ENCODE measurements around the gene FYCO1. TPM values are rescaled to one million over a fixed set of nuclear protein-coding genes. Genes with fewer than 3 reads are reported as not detected.

Gene FYCO1
- total and polyA plus RNA-seq, 2 donors (not counting 1 experiment from before 2014, with no cell fraction given), result 19.2 to 82.2 TPM

DNA sequence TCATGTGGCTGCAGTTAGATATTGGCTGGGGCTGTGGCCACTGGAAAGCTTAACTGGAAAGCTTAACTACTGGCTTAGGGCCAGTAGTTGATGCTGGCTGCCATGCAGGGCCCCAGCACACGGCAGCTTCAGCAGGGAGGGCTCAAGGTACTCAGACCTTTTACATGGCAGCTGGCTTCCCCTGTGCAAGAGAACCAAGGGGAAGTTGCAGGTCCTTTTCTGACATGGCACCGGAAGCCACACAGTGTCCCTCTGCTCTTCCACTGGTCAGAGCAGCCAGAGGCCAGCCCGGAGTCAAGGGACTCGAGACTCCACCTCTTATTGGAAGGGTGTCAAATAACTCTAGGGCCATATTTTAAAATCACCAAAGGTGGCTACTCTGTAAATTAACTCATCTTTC is 84.7 kb downstream of the FYCO1 start:
- H3K4me2 ChIP-seq (ENCODE audit: extremely low read depth, insufficient read depth, low read length), result no peak overlapping the region
- H3K27me3 ChIP-seq (ENCODE audit: control insufficient read depth, insufficient read depth, low read length), result no peaks in the 10 kb centered on the region
- H2AFZ ChIP-seq (ENCODE audit: low read length), result no peak overlapping the region
- H4K20me1 ChIP-seq (ENCODE audit: control insufficient read depth, extremely low read depth, insufficient read depth, low read length), result no peaks in the 10 kb centered on the region
- no peak for DNase-seq (ENCODE audit: low read depth in 2 of 2)
- H3K36me3 ChIP-seq (ENCODE audit: control insufficient read depth, insufficient read depth, low read length), result no peaks in the 10 kb centered on the region
- no peak overlapping the region for H3K4me3 ChIP-seq (replicated peaks in 1 of 4; ENCODE audit: control extremely low read depth in 1 of 4, insufficient read depth in 1 of 4, low read depth in 3 of 4, low read length in 4 of 4)
- no peak overlapping the region for H3K9ac ChIP-seq (ENCODE audit: insufficient read depth, low read length)
- H3K9me3 ChIP-seq (ENCODE audit: control insufficient read depth, insufficient read depth, low read depth, low read length), result no peaks in the 10 kb centered on the region
- peaks cover 11% of the 10 kb centered on the region for H3K4me1 ChIP-seq (ENCODE audit: control insufficient read depth, extremely low read depth, insufficient read depth, low read length)
- no peak overlapping the region for H3K27ac ChIP-seq (ENCODE audit: insufficient read depth, low read length)
- no peak for TF ChIP-seq EZH2 (IDR thresholded peaks at IDR 0.05; ENCODE audit: low read length, missing control alignments)
- TF ChIP-seq, protein P1, sequence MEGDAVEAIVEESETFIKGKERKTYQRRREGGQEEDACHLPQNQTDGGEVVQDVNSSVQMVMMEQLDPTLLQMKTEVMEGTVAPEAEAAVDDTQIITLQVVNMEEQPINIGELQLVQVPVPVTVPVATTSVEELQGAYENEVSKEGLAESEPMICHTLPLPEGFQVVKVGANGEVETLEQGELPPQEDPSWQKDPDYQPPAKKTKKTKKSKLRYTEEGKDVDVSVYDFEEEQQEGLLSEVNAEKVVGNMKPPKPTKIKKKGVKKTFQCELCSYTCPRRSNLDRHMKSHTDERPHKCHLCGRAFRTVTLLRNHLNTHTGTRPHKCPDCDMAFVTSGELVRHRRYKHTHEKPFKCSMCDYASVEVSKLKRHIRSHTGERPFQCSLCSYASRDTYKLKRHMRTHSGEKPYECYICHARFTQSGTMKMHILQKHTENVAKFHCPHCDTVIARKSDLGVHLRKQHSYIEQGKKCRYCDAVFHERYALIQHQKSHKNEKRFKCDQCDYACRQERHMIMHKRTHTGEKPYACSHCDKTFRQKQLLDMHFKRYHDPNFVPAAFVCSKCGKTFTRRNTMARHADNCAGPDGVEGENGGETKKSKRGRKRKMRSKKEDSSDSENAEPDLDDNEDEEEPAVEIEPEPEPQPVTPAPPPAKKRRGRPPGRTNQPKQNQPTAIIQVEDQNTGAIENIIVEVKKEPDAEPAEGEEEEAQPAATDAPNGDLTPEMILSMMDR (conservative IDR thresholded peaks at IDR 0.05 in 1 of 2, IDR thresholded peaks at IDR 0.05 in 1 of 2; ENCODE audit: low read depth in 1 of 2, low read length in 2 of 2), result no peak
- H3K79me2 ChIP-seq (ENCODE audit: control insufficient read depth, insufficient read depth, low read length), result no peaks in the 10 kb centered on the region

DNA sequence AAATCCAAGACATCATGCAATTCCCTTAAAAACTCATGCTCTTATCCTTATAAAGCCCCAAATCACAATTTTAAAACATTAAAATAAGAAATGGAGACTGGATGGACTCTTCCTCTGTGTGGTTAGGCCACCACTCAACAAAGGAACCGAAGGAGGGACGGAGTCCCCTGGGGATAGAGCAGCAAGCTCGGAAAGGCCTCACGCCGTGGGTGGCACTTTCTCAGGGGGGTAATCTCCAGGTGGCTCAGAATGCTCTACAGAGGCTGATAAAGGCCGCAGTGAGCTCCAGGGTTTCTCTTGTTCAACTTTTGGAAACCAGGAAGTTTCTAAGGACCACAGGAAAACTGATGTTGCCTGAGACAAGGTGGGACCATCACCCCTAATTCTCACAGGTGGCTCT is 86.1 kb downstream of the FYCO1 start:
- H3K4me3 ChIP-seq (replicated peaks in 1 of 4; ENCODE audit: control extremely low read depth in 1 of 4, insufficient read depth in 1 of 4, low read depth in 3 of 4, low read length in 4 of 4), result no peak overlapping the region
- H3K36me3 ChIP-seq (ENCODE audit: control insufficient read depth, insufficient read depth, low read length), result no peaks in the 10 kb centered on the region
- H3K4me1 ChIP-seq (ENCODE audit: control insufficient read depth, extremely low read depth, insufficient read depth, low read length), result peaks cover 11% of the 10 kb centered on the region
- no peak overlapping the region for H3K4me2 ChIP-seq (ENCODE audit: extremely low read depth, insufficient read depth, low read length)
- DNase-seq (ENCODE audit: low read depth in 2 of 2), result no peak
- no peak for TF ChIP-seq EZH2 (IDR thresholded peaks at IDR 0.05; ENCODE audit: low read length, missing control alignments)
- TF ChIP-seq, protein P1 (conservative IDR thresholded peaks at IDR 0.05 in 1 of 2, IDR thresholded peaks at IDR 0.05 in 1 of 2; ENCODE audit: low read depth in 1 of 2, low read length in 2 of 2), result no peak
- no peaks in the 10 kb centered on the region for H3K27me3 ChIP-seq (ENCODE audit: control insufficient read depth, insufficient read depth, low read length)
- no peaks in the 10 kb centered on the region for H3K79me2 ChIP-seq (ENCODE audit: control insufficient read depth, insufficient read depth, low read length)
- H4K20me1 ChIP-seq (ENCODE audit: control insufficient read depth, extremely low read depth, insufficient read depth, low read length), result no peaks in the 10 kb centered on the region
- no peak overlapping the region for H2AFZ ChIP-seq (ENCODE audit: low read length)
- no peaks in the 10 kb centered on the region for H3K9me3 ChIP-seq (ENCODE audit: control insufficient read depth, insufficient read depth, low read depth, low read length)
- no peak overlapping the region for H3K9ac ChIP-seq (ENCODE audit: insufficient read depth, low read length)
- no peak overlapping the region for H3K27ac ChIP-seq (ENCODE audit: insufficient read depth, low read length)

DNA sequence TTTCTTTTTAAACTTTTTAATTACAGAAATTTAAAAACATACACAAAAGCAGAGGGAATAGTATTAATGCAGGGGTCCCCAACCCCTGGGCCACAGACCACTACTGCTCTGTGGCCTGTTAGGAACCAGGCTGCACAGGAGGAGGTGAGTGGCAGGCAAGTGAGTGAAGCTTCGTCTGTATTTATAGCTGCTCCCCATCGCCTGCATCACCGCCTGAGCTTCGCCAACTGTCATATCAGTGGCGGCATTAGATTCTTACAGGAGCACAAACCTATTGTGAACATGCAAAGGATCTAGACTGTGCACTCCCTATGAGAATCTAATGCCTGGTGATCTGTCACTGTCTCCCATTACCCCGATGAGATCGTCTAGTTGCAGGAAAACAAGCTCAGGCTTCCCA is 86.9 kb downstream of the FYCO1 start:
- Histone ChIP-seq H3K4me3 (replicated peaks in 1 of 4; ENCODE audit: control extremely low read depth in 1 of 4, insufficient read depth in 1 of 4, low read depth in 3 of 4, low read length in 4 of 4) (no peak overlapping the region), H3K9ac (ENCODE audit: insufficient read depth, low read length) (no peak overlapping the region), H4K20me1 (ENCODE audit: control insufficient read depth, extremely low read depth, insufficient read depth, low read length) (no peaks in the 10 kb centered on the region), H3K27me3 (ENCODE audit: control insufficient read depth, insufficient read depth, low read length) (no peaks in the 10 kb centered on the region), H3K36me3 (ENCODE audit: control insufficient read depth, insufficient read depth, low read length) (no peaks in the 10 kb centered on the region), H3K9me3 (ENCODE audit: control insufficient read depth, insufficient read depth, low read depth, low read length) (no peaks in the 10 kb centered on the region), H2AFZ (ENCODE audit: low read length) (no peak overlapping the region), H3K27ac (ENCODE audit: insufficient read depth, low read length) (no peak overlapping the region), H3K79me2 (ENCODE audit: control insufficient read depth, insufficient read depth, low read length) (no peaks in the 10 kb centered on the region), H3K4me1 (ENCODE audit: control insufficient read depth, extremely low read depth, insufficient read depth, low read length) (peaks cover 11% of the 10 kb centered on the region), H3K4me2 (ENCODE audit: extremely low read depth, insufficient read depth, low read length) (no peak overlapping the region)
- DNase-seq (ENCODE audit: low read depth in 2 of 2), result no peak
- TF ChIP-seq EZH2 (IDR thresholded peaks at IDR 0.05; ENCODE audit: low read length, missing control alignments), result no peak
- TF ChIP-seq, protein P1 (conservative IDR thresholded peaks at IDR 0.05 in 1 of 2, IDR thresholded peaks at IDR 0.05 in 1 of 2; ENCODE audit: low read depth in 1 of 2, low read length in 2 of 2), result no peak

Data from fibroblast of lung (primary cell).